HG03135 (cell line): ENCODE measurements around the gene RNF208.
A peak's percentile ranks its signal among the peaks of the same experiment; 100 is the strongest.
"Not testable (repeated sequence)": the region's sequence is repeated elsewhere in the genome, so short reads cannot be mapped to it uniquely, and the experiment has no call there.

ENCODE experiments used
- ATAC-seq: cut with Tn5 transposase; IDR thresholded peaks from one replicate; pipeline ENCODE4 v1.9.1; 2021; ENCODE audit warnings: mild to moderate bottlenecking, moderate library complexity; ENCODE audit not compliant: unreplicated experiment

The RNF208 gene

GRCh38 chr9:137222190-137223077 lies at the start of gene RNF208:
TSS of gene RNF208 (minus strand) at chr9:137222240. CDS start at chr9:137221212, 1,028 bp downstream.
- ATAC-seq, result peak; percentile 5

- ATAC-seq, result no peak
Measured at GRCh38 chr9:137271696-137272076, 49.6 kb upstream of the RNF208 start.

GRCh38 chr9:137270929-137271695 lies 49.1 kb upstream of the RNF208 start:
- ATAC-seq, result no peak

GRCh38 chr9:137269231-137269772 lies 47.3 kb upstream of the RNF208 start:
- no peak for ATAC-seq

GRCh38 chr9:137268538-137269201 lies 46.6 kb upstream of the RNF208 start:
- ATAC-seq, result no peak

- no peak for ATAC-seq
Measured at GRCh38 chr9:137267933-137268355, 45.9 kb upstream of the RNF208 start.

GRCh38 chr9:137266585-137267453 lies 44.8 kb upstream of the RNF208 start:
- no peak for ATAC-seq

- ATAC-seq, result no peak
Measured at GRCh38 chr9:137266162-137266527, 44.1 kb upstream of the RNF208 start.

GRCh38 chr9:137265496-137266161 lies 43.6 kb upstream of the RNF208 start:
- no peak for ATAC-seq

GRCh38 chr9:137264067-137264466 lies 42.0 kb upstream of the RNF208 start:
- ATAC-seq, result no peak

- no peak for ATAC-seq
Measured at GRCh38 chr9:137263506-137263905, 41.5 kb upstream of the RNF208 start.

GRCh38 chr9:137262909-137263285 lies 40.9 kb upstream of the RNF208 start:
- ATAC-seq, result no peak

GRCh38 chr9:137262173-137262908 lies 40.3 kb upstream of the RNF208 start:
- not testable (repeated sequence) for ATAC-seq

- ATAC-seq, result no peak
Measured at GRCh38 chr9:137256856-137257255, 34.8 kb upstream of the RNF208 start.

- no peak for ATAC-seq
Measured at GRCh38 chr9:137256362-137256761, 34.3 kb upstream of the RNF208 start.

- peak; percentile 25 for ATAC-seq
Measured at GRCh38 chr9:137255448-137256114, 33.5 kb upstream of the RNF208 start.

- peak; percentile 72 for ATAC-seq
Measured at GRCh38 chr9:137254624-137255447, 32.8 kb upstream of the RNF208 start, which contains the start of gene NELFB. TSS of gene NELFB (plus strand) at chr9:137255327.
